HCT116 (cell line): ENCODE results near the gene NGEF.

Experiments
- EGR1 ChIP-seq: IDR thresholded peaks from 2 replicates; pipeline ENCODE4 v1.6.1; 2012; ENCODE audit warnings: low read depth
- EZH2 ChIP-seq: fragments of 200-600 bp; sonication (generic); IDR thresholded peaks from 2 replicates; pipeline ENCODE4 v1.6.1; 2017; ENCODE audit warnings: antibody characterized with exemption, mixed run types
- JUND ChIP-seq: IDR thresholded peaks from 2 replicates; pipeline ENCODE4 v1.6.1; 2012
- POLR2A ChIP-seq: IDR thresholded peaks from 2 replicates; pipeline ENCODE4 v1.7.0; 2011; ENCODE audit warnings: borderline replicate concordance; ENCODE audit not compliant: insufficient read depth, insufficient read length; ENCODE audit errors: extremely low read depth
- POLR2AphosphoS5 ChIP-seq: IDR thresholded peaks from 2 replicates; pipeline ENCODE4 v1.6.1; 2011; ENCODE audit warnings: mild to moderate bottlenecking, low read depth, low read length, moderate library complexity
- RAD21 ChIP-seq: IDR thresholded peaks from 2 replicates; pipeline ENCODE4 v1.6.1; 2012; ENCODE audit warnings: low read depth, mild to moderate bottlenecking
- YY1 ChIP-seq: IDR thresholded peaks from 2 replicates; pipeline ENCODE4 v1.6.1; 2011; ENCODE audit warnings: low read length, low read depth, moderate library complexity, mild to moderate bottlenecking; ENCODE audit not compliant: insufficient replicate concordance; ENCODE audit errors: extremely low read depth
- TF ChIP-seq, protein P1 (sequence below), 3 experiments: fragments of 200-600 bp in 1 of 3; sonication (generic) in 1 of 3; IDR thresholded peaks in 2 of 3; conservative IDR thresholded peaks in 1 of 3; 2 replicates each; pipeline ENCODE4 v1.5.1; 2012 to 2017; ENCODE audit warnings: low read depth in 2 of 3, low read length in 2 of 3, antibody characterized with exemption in 1 of 3, borderline replicate concordance in 1 of 3, control low read depth in 1 of 3, mild to moderate bottlenecking in 1 of 3, mixed read lengths in 1 of 3, mixed run types in 1 of 3, moderate library complexity in 1 of 3; ENCODE audit not compliant: insufficient read depth in 1 of 3

DNA sequence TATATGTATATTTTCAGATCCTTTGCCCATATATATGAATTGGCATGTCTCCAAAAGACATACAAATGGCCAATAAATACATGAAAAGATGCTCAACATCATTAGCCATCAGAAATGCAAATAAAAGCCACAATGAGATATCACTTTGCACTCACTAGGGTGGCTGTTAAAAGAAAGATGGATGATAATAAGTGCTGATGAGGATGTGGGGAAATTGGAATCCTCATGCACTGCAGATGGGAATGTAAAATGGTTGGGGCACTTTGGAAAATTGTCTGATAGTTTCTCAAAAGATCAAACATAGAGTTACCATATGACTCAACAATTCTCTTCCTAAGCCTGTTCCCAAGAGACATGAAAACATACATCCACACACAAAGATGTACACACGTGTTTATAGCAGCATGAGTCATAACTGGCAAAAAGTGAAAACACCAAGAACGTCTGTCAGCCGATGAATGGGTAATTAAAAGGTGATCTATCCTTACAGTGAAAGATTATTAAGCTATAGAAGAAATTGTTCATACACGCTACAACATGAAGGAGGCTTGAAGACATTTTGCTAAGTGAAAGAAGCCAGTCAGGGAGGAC lies 19.7 kb downstream of the NGEF start:
- TF ChIP-seq, protein P1, sequence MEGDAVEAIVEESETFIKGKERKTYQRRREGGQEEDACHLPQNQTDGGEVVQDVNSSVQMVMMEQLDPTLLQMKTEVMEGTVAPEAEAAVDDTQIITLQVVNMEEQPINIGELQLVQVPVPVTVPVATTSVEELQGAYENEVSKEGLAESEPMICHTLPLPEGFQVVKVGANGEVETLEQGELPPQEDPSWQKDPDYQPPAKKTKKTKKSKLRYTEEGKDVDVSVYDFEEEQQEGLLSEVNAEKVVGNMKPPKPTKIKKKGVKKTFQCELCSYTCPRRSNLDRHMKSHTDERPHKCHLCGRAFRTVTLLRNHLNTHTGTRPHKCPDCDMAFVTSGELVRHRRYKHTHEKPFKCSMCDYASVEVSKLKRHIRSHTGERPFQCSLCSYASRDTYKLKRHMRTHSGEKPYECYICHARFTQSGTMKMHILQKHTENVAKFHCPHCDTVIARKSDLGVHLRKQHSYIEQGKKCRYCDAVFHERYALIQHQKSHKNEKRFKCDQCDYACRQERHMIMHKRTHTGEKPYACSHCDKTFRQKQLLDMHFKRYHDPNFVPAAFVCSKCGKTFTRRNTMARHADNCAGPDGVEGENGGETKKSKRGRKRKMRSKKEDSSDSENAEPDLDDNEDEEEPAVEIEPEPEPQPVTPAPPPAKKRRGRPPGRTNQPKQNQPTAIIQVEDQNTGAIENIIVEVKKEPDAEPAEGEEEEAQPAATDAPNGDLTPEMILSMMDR (IDR thresholded peaks at IDR 0.05 in 2 of 3, conservative IDR thresholded peaks at IDR 0.05 in 1 of 3; ENCODE audit: borderline replicate concordance in 1 of 3, insufficient read depth in 1 of 3, low read depth in 2 of 3, low read length in 2 of 3), result no peak
- no peak for TF ChIP-seq RAD21
- no peak for TF ChIP-seq POLR2AphosphoS5
- no peak for TF ChIP-seq EGR1
- no peak for TF ChIP-seq POLR2A
- TF ChIP-seq JUND, result no peak
- TF ChIP-seq YY1, result no peak
- no peak for TF ChIP-seq EZH2
